Germinal center (tissue), 1 donor: ENCODE data around the gene IPO9.
"Not testable (repeated sequence)": the region's sequence is repeated elsewhere in the genome, so short reads cannot be mapped to it uniquely, and the experiment has no call there.

Experiments
- DNase-seq: peaks from one replicate; pipeline ENCODE4 v3.0.0; 2012; ENCODE audit warnings: mixed read lengths, low spot score

Gene IPO9

GRCh38 chr1:201809876-201810275 lies 19.1 kb upstream of the IPO9 start:
- no peak for DNase-seq

GRCh38 chr1:201810466-201811216 lies 18.3 kb upstream of the IPO9 start:
- no peak for DNase-seq

DNA sequence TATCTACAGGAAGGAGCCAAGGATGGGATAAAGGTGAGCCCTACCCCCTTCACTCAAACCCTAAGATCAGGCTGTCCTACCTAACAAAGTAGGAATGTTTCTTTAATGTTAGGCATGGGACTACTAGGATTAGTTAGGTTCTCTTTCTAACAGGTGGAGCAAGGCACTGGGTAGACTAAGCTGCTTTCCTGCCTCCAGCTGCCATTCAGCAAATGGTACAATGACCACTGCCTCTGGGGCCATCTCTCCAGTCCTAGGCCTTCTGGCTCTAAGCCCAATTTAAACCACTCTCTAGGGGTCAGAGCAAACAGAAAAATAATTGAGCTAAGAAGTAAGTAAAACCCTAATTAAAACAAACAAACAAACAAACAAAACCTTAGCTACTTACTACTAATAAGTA lies 15.7 kb upstream of the IPO9 start:
- DNase-seq = no peak

DNA sequence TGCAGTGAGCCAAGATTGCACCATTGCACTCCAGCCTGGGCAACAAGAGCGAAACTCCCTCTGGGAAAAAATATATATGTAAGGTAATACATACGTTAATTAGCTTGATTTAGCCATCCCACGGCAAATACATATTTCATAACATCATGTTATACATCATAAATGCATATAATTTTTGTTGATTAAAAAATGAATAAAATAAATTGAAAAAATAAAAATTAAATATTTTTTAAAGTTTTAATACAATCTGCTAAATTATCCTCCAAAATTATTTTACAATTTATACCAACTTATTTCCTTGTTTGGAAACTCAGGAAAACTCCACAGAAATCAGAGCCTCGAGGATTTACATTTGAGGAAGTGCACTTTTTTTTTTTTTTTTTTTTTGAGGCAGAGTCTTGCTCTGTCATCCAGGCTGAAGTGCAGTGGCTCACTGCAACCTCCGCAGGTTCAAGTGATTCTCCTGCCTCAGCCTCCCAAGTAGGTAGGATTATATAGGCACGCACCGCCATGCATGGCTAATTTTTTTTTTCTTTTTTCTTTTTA lies 12.6 kb upstream of the IPO9 start:
- no peak for DNase-seq

DNA sequence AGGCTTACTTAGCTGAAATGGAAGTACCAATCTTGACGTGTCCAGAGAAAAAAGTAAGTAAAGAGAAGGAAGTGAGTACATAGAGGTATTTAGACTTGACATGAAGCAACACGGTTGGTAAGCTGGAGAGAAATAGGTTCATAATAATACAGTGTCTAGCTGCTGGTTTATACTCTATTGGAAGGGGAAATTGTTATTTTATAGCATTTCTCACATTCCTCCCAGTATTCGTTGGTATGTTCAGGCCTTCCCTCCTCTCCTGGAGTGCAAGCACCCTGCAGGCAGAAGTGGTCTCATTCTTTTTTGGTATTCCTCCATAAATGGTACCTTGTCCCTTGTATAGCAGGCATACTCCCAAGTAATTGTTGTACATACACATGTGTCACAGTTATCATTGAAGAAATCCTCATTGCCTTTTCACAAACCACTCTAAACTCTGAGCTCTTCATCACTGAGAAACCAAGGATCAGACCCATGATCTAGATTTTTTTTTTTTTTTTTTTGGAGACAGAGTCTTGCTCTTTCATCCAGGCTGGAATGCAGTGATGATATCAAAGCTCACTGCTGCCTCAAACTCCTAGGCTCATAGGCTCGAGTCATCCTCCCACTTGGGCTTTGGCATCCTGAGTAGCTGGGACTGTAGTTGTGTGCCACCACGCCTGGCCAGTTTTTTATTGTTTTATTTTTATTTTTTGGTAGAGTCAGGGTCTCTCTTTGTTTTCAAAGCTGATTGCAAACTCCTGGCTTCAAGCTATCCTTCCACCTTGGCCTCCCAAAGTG lies 9.8 kb upstream of the IPO9 start:
- DNase-seq = no peak

GRCh38 chr1:201820413-201820812 lies 8.5 kb upstream of the IPO9 start:
- no peak for DNase-seq

- DNase-seq = no peak
Measured at GRCh38 chr1:201825245-201825644, 3.7 kb upstream of the IPO9 start.

DNA sequence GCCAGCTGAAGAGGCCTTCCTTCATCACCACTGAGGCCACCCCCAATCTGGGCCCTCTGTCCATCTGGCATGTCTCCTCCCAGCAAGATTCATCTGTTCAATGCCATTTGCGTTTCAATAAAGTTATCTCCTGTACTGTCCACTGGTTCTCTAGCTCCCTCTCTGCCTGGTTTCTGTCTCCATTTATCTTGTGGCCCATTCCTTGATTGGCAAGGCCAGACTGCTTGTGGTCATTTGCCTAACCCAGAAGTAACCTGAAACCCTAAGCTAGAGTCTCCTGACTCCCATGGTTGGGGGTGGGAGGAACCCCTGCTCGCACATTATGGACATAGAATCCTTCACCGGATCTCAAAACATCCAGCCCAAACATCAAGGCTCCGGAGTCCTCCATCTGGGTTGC lies 2.1 kb upstream of the IPO9 start:
- DNase-seq = no peak

DNA sequence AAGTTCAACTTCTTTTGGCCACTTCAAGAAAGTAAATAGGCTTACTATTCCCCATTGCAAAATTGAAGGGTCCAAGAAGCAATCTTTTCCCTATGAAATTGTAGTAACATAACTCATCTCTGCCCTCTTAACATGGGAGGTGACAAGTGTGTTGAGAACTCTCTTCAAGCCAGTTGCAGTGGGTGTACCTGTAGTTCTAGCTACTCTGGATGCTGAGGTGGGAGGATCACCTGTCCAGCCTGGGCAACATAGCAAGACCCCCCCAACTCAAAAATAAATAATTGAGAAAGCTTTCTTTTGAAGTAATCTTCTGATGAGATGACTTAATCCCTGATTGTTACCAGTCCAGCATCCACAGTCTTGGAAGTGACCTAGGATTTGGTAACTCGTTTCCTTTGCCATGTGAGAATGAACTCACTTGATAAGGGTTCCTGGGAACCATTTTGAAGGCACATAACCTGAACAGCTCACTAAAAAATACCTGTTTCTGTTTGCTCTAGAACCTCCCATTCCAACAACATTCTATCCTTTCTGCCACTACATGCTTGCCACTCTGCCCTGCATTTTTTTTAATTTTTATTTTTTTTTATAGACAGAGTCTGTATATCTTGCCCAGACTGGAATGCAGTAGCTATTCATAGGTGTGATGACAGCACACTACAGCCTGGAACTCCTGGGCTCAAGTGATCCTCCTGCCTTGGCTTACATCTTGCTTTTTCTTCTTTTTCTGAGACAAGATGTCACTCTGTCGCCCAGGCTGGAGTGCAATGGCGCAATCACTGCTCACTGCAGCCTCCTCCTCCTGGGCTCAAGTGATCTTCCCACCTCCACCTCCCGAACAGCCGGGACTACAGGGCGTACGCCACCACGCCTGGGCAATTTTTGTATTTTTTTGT lies 1.4 kb upstream of the IPO9 start:
- no peak for DNase-seq

GRCh38 chr1:201828217-201828819 lies 639 bp upstream of the IPO9 start:
- DNase-seq = no peak

GRCh38 chr1:201831371-201831770 lies 2.4 kb downstream of the IPO9 start:
- no peak for DNase-seq

DNA sequence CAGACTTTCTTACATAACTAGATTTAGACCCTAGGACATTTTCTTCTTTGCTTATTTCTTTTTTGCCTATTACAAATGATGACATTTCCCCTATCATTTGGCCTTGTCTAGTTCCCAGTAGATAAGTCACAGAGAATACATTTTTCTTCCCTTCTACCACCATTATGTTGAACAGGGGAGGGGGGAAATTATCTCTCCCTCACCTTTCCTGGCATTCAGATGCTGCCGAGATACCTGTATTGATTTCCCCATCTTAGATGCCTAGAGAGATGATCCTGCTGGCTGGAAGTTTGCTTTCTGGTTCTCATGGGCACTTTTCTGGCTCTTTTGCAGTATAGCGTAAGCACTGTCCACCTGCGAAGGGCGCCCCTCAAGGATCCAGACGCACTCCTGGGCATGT lies 5.7 kb downstream of the IPO9 start:
- no peak for DNase-seq

GRCh38 chr1:201838381-201838780 lies 9.4 kb downstream of the IPO9 start:
- DNase-seq = no peak

- DNase-seq = not testable (repeated sequence)
Measured at GRCh38 chr1:201839089-201839488, 10.1 kb downstream of the IPO9 start.

- DNase-seq = no peak
Measured at GRCh38 chr1:201840055-201840454, 11.1 kb downstream of the IPO9 start.

DNA sequence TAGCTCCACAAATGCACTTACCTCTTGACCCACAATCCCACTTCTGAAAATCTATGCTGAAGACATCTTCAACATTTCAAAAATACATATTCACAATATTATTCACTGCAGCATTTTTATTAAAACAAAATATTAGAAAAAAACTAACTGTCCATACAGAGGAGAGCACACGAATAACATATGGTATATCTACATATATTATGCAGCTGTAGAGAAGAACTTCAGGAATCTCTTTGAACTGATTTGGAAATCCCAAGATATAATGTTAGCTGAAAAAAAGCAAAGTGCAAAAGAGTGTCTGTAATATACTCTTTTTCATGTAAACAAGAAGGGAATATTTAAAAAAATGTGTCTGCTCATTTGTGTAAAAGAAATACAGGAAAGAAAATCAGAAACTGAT lies 11.5 kb downstream of the IPO9 start:
- DNase-seq = no peak

DNA sequence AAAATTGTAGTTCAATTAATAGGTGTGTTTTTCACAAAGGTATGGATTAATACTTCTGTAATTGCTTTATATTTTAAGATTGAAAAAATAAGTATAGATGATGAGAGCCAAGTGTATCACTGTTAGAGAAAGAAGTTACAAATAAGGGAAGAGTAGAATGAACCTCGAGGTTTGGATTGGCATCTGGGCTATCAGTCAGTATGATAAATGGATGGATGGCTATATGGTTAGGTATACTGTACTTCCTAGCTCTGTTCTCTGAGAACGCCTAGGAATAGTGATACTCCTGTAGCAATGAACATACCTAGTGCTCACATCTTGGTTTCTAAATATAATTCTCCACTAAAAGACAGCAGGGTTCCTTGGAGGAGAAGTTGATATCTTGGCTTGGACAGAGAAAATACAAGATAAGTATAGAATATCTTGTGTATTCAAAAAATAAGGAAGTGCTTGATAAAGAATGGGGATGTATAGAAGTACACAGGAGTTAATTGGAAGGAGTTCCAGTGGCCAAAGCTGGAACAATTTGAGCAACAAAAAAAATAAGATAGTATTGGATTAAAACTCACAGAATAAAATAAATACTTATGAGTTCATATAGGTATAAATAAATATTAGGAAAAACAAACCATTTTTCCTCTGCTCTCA lies 12.4 kb downstream of the IPO9 start:
- no peak for DNase-seq

GRCh38 chr1:201842472-201843027 lies 13.6 kb downstream of the IPO9 start:
- DNase-seq = no peak

- DNase-seq = no peak
Measured at GRCh38 chr1:201845331-201846083, 16.6 kb downstream of the IPO9 start.

GRCh38 chr1:201847150-201847549 lies 18.2 kb downstream of the IPO9 start:
- DNase-seq = no peak
